Mammary epithelial cell (primary cell): ENCODE measurements around the gene ANOS1.

Experiments
- EZH2 ChIP-seq: IDR thresholded peaks from 2 replicates; pipeline ENCODE4 v1.6.1; 2012; ENCODE audit warnings: low read length, inconsistent platforms, borderline replicate concordance
- TF ChIP-seq, protein P1 (sequence below), 2 donors: IDR thresholded peaks in 1 of 2; conservative IDR thresholded peaks in 1 of 2; 2 replicates each; pipeline ENCODE4 v1.5.1; 2011 to 2012; ENCODE audit warnings: inconsistent platforms in 2 of 2, low read length in 2 of 2, mild to moderate bottlenecking in 2 of 2, control low read depth in 1 of 2, low read depth in 1 of 2; ENCODE audit not compliant: insufficient read depth in 1 of 2; ENCODE audit errors: extremely low read depth in 1 of 2

- TF ChIP-seq, protein P1, sequence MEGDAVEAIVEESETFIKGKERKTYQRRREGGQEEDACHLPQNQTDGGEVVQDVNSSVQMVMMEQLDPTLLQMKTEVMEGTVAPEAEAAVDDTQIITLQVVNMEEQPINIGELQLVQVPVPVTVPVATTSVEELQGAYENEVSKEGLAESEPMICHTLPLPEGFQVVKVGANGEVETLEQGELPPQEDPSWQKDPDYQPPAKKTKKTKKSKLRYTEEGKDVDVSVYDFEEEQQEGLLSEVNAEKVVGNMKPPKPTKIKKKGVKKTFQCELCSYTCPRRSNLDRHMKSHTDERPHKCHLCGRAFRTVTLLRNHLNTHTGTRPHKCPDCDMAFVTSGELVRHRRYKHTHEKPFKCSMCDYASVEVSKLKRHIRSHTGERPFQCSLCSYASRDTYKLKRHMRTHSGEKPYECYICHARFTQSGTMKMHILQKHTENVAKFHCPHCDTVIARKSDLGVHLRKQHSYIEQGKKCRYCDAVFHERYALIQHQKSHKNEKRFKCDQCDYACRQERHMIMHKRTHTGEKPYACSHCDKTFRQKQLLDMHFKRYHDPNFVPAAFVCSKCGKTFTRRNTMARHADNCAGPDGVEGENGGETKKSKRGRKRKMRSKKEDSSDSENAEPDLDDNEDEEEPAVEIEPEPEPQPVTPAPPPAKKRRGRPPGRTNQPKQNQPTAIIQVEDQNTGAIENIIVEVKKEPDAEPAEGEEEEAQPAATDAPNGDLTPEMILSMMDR (conservative IDR thresholded peaks at IDR 0.05 in 1 of 2, IDR thresholded peaks at IDR 0.05 in 1 of 2; ENCODE audit: extremely low read depth in 1 of 2, insufficient read depth in 1 of 2, low read depth in 1 of 2, low read length in 2 of 2): no peak
- TF ChIP-seq EZH2: no peak
Measured at GRCh38 chrX:8730812-8731558, 952 bp downstream of the ANOS1 start.
